HG03066 (cell line): ENCODE measurements around the gene PRDM16.

Experiments used
- ATAC-seq: cut with Tn5 transposase; IDR thresholded peaks from one replicate; pipeline ENCODE4 v1.9.1; 2021; ENCODE audit warnings: low read depth; ENCODE audit not compliant: unreplicated experiment

Gene PRDM16

DNA sequence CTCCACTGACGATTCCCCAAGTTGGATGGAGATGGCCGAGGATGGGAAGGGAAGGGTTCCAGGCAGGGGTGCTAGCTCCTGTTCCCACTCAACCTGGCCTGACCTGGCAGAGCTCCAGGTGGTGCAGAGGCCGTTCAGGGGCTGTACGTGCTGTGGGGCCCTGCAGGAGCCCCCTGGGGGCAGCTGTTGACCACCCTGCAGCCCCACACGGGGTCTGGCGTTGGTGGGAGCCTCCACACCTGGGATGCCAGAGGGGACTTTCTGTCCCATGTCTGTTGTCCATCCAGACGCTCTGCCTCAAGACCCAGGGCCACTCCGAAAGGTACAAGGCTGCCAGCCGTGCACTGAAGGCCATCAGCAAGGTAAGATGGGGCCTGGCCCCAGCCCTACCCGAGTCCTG, 405.4 kb downstream of the PRDM16 start:
- no peak for ATAC-seq

DNA sequence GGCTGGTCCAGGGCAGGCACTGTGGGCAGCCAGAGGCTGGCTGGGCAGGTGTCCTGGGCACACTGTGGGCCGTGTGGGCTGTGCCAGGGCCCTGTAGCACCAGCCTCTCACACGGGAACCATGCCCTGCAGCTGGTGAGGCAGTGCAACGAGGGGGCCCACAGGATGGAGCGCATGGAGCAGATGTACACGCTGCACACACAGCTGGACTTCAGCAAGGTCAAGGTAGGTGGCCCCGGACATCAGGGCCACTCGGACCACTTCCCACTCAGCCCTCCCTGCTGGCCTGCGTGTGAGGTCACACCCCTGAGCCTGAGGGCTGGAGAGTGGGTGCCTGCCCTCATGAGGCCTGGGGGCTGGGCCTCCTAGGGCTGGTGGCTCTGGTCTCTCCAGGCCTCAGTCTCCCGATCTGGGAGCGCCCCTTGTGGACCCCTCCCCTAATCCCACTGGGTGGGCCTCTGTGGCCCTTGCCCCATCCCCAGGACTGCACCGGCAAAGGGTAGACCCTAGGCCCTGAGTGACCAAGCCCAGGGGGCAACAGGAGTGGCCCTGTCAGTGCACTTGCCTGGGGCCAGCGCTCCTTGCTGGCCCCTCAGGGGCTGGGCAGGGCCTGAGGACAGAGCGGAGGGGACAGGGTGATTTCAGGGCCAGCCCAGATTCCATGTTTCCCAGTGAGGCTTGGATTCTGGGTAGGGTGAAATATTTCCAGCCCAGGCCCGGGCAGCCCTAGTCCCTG, 407.0 kb downstream of the PRDM16 start:
- no peak for ATAC-seq

- ATAC-seq: no peak
Measured at GRCh38 chr1:3476666-3477065, 407.7 kb downstream of the PRDM16 start.

GRCh38 chr1:3477241-3477995, 408.4 kb downstream of the PRDM16 start:
- ATAC-seq: no peak

GRCh38 chr1:3478187-3478586, 409.2 kb downstream of the PRDM16 start:
- no peak for ATAC-seq

GRCh38 chr1:3479511-3480368, 410.7 kb downstream of the PRDM16 start:
- ATAC-seq: no peak

GRCh38 chr1:3480369-3480719, 411.3 kb downstream of the PRDM16 start:
- ATAC-seq: no peak

DNA sequence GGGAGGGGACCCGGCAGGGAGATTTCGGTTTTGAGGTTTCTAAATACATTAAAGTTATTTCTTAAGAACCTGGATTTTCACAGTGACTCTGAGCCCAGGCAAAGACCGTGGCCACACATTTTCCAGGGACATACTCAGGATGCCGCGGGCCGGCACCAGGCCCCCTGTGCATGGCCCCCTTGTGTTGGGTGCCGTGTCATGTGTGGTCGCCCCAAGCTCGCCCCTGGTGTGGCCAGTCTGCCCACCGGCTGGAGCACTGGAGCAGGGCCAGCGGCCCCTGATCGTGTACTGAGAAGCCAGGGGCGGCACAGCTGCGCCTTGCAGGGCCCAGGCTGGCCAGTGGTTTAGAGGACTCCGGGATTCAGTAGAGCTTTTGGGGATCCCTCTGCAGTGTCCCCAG, 412.0 kb downstream of the PRDM16 start:
- ATAC-seq: no peak

- no peak for ATAC-seq
Measured at GRCh38 chr1:3481836-3482375, 412.9 kb downstream of the PRDM16 start.

DNA sequence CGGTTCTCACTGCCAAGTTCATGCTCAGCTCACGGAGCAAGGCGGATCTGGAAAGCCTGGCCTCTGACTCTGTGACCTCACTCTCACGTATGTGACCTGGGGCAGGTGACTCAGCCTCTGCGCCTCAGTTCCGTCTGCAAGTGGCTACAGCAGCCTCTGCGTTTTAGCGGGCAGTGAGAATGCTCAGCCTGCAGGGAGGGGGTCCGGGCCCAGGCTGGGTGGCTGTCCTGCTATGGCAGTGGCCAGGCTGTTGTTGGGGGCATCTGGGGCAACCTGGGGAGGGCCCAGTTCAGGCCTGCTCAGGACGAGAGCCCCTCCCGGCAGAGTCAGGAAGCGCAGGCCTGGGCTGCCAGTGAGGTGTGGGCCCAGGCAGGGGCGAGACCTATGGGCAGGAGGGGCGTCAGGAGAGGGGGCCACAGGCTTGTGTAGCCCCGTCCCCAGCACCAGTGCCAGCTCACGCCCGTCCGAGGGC, 413.4 kb downstream of the PRDM16 start:
- ATAC-seq: no peak

- ATAC-seq: no peak
Measured at GRCh38 chr1:3483380-3483779, 414.4 kb downstream of the PRDM16 start.

GRCh38 chr1:3483801-3484444, 414.9 kb downstream of the PRDM16 start:
- ATAC-seq: no peak

DNA sequence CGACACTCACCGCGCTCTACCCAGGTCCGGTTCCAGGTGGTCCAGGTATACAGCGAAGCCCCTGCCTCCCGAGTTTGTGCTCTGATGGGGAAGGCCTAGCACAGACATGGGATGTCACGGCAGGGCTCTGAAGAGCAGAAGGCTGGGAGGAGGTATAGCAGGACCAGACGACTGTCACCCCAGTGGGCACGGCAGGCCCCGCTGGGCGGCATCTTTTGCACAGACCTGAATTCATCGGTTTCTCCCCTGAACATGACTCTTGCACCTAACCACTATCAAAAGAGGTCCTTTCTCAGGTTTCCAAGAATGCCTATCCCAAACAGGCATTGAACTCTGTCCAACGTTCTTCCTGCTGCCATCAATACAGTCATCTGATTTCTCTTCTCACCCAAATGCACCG, 416.0 kb downstream of the PRDM16 start:
- no peak for ATAC-seq
